ENCODE measurements around the gene GHRL.

Gene GHRL

DNA sequence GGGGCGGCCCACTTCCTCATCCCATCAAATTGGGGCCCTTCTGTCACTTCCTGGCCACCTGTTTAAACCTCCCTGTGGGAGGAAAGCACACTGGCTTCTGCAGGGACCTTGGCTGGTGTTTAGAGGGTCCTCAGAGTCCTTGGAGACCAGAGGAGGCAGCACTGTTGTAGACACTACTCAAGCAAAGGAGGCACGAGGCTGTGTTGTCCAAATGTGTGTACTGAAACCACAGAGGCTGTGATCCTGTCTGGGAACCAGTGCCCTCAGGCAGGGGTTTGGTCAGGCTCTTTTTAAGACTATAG lies 40.6 kb upstream of the GHRL start:
- H3K4me3 ChIP-seq (ENCODE audit: low read depth, low read length), result no peak overlapping the region

DNA sequence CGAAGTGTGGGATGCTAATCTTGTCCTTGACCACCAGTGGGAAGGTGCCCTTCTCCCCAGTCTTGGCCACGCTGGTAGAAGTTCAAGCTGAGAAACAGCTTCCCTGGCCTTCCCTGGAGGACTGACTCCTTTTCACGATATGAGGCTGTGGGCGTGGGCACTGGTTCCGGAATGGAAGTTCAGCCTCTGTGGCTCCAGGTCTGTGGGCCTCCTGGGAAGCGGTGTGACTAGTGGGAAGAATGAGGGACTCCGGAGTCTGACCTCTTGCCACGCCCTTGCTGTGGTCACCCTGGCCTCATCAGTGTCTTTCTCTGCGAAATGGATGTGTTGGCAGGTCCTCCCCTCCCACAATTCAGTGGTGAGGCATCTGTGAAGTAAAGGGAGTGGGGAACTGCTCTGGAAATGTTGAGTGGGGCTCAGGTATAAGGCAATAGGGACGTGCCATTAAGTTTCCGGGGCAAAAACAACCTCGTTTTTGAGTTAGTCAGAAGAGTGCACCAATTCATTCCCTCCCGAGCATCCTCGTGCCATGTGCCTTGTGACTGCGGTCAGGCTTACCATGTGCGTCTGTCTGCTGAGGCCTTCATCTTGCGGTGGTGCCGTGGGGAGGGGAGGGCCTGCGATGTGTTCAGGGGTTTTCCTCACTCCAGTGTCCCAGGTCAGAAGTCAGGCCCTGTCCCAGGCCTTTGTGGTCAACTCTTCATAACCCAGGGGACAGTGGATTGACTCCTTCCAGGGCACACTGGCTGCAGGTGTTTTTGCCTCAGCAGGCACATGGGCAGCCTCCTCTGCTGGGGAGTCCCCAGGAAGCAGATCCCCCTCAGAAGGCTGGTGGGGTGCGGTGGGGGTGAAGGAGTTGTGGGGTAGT lies 40.0 kb upstream of the GHRL start:
- no peak for TF ChIP-seq CTCF (IDR thresholded peaks at IDR 0.05; ENCODE audit: low read depth, low read length)
- no peak overlapping the region for H3K4me3 ChIP-seq (ENCODE audit: low read depth, low read length)

More for the DNA sequence above, 40.6 kb upstream of the GHRL start:
- no peak for TF ChIP-seq CTCF (IDR thresholded peaks at IDR 0.05; ENCODE audit: low read depth, low read length)

DNA sequence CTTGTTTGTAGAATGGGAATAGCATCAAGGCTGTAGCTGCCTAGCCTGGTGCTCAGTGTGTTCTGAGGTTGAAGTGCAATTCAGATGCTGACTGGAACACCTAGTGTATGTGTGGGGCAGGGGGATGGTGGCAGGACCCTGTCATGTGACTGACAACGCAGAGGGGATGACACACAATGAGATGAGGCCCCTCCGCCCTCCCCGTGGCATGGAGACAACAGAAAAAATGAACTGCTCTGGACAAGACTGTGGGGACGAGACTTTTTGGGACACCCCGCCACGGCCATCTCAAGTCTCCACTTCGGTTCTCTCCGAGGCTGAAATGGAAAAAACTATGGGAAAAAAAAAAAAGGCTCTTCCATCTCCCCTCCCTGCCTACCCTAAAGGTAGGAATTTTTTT lies 38.6 kb upstream of the GHRL start:
- no peak overlapping the region for H3K4me3 ChIP-seq (ENCODE audit: low read depth, low read length)
- TF ChIP-seq CTCF (IDR thresholded peaks at IDR 0.05; ENCODE audit: low read depth, low read length), result no peak

GRCh38 chr3:10330319-10330718 lies 37.6 kb upstream of the GHRL start:
- TF ChIP-seq CTCF (IDR thresholded peaks at IDR 0.05; ENCODE audit: low read depth, low read length), result no peak
- no peak overlapping the region for H3K4me3 ChIP-seq (ENCODE audit: low read depth, low read length)

- TF ChIP-seq CTCF (IDR thresholded peaks at IDR 0.05; ENCODE audit: low read depth, low read length), result no peak
- no peak overlapping the region for H3K4me3 ChIP-seq (ENCODE audit: low read depth, low read length)
Measured at GRCh38 chr3:10329495-10330015, 36.8 kb upstream of the GHRL start.

DNA sequence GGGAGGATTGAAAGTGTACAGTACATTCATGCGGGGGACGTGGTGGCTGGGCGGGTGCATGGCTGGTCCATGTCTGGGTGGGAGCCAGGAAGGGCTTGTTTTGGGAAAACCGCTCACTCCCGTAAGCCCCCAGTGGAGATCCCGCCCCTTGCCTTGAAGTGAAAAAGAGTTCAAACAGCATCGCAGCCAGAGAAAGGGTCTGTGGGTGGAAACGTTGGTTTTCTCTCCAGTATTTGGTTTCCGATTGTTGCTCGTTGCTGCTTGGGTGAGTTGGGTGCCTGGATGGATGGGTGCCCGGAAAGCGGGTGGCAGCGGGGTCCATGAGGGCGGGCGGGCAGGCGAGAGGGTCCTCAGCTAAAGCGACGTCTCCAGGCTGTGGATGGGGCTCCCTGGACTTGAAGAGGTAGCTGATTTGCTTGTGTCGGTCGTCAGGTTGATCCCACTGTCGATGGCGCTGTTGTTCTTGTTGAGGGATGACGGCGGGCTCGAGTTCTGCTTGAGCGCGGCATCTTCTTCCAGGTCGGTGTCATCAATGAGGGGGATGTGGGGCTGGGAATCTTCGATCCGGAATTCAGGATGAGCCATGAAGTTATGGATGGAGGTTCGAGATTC lies 35.8 kb upstream of the GHRL start:
- no peak for TF ChIP-seq CTCF (IDR thresholded peaks at IDR 0.05; ENCODE audit: low read depth, low read length)
- H3K4me3 ChIP-seq (ENCODE audit: low read depth, low read length), result no peak overlapping the region

GRCh38 chr3:10327592-10327991 lies 34.8 kb upstream of the GHRL start:
- no peak overlapping the region for H3K4me3 ChIP-seq (ENCODE audit: low read depth, low read length)
- TF ChIP-seq CTCF (IDR thresholded peaks at IDR 0.05; ENCODE audit: low read depth, low read length), result no peak

All from WI38 (cell line).